A673 (cell line): ENCODE results near the gene PRPF6.

ENCODE experiments used
- CTCF ChIP-seq: fragments of 300-800, 200-600 bp; sonication (generic); conservative IDR thresholded peaks from 2 replicates; pipeline ENCODE4 v1.5.1; 2017; ENCODE audit warnings: low read depth, mild to moderate bottlenecking, antibody characterized with exemption, low read length, moderate library complexity, mixed read lengths
- EZH2 ChIP-seq: fragments of 200-600 bp; sonication (generic); IDR thresholded peaks from 2 replicates; pipeline ENCODE4 v1.6.1; 2017; ENCODE audit warnings: borderline replicate concordance, low read depth, mild to moderate bottlenecking, mixed read lengths, antibody characterized with exemption, low read length; ENCODE audit not compliant: poor library complexity, severe bottlenecking

- TF ChIP-seq CTCF (no peak), EZH2 (no peak)
Observed at GRCh38 chr20:64065974-64066343, 85.0 kb downstream of the PRPF6 start.
